ENCODE data around the gene OOEP.
"Not testable (repeated sequence)": the region's sequence is repeated elsewhere in the genome, so short reads cannot be mapped to it uniquely, and the experiment has no call there.

Gene OOEP

DNA sequence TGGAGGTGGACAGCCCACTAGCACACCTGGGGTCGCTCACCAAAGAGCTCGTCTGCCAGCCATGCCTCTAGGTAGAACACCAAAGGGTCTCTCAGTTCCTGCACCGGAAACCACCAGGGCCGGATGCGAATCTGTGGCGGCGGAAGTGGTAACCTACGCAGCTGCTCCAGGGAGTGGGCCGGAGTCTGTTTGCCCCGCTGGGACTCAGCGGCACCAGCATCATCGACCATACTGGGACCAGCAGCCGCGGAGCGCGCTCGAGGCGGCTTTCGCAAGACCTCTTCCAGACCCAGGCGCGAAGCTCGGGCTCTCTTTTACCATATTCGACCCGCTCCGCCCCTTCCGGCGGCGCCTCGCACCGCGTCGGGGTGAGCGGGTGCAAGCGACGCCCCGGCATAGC lies at the start of gene OOEP:
TSS of gene OOEP (minus strand) at position 335 of the 400 bp plus-strand sequence. CDS start at position 230, 105 bp downstream.
- DNase-seq = no peak

DNA sequence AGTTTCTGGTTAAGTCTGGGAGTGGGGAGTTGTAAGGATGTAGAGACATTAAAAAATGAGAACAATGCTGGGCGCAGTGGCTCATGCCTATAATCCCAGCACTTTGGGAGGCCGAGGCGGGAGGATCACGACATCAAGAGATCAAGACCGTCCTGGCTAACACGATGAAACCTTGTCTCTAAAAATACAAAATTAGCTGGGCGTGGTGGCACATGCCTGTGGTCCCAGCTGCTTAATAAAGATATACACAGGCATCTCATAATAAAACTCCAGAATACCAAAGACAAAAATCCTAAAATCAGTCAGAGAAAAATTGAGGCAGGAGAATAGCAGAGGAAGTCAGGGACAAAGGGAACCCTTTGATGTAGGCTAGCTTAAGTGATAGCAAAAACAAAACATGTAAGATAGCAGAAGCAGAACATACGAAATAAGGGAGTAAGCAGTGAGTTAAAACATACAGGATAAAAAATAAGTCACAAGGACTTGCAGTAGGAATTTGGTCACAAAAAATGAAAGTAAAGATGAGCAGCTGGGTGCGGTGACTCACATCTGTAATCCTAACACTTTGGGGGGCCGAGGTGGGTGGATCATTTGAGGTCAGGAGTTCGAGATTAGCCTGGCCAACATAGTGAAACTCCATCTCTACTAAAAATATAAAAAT lies 48.5 kb upstream of the OOEP start:
- DNase-seq = no peak

DNA sequence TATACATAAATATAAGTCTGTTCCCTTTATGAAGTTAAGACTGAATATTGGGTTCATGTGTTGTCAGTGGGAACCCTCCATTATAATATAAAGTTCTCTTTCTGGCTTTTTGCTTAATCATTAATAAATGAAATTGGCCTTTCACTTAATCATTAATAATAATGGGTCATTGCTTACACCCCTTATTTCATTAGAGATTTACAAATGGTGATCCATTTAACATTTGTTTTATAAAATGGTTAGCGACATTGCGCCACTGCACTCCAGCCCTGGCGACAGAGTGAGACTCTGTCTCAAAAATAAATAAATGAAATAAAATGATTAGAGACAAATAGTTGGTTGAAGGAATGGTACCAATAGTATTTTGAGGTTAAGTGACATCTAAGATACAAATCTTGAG lies 43.4 kb upstream of the OOEP start:
- DNase-seq = no peak

DNA sequence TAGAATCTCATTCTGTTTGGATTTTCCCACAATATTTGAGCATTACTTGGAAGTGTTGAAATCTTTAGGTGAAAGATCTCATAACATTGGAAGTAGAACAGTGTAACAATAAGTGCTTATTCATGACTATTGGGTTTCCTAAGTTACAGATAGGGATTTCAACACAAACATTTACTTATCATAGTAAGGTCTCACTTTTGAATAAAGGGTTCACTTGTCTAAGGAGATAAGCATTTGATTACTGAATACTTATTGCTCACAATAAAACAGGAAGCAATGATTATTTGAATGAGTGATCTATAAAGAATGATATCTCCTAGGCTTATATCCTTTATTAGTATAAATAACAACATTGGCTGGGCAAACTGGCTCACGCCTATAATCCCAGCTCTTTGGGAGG lies 39.7 kb upstream of the OOEP start:
- DNase-seq = no peak

DNA sequence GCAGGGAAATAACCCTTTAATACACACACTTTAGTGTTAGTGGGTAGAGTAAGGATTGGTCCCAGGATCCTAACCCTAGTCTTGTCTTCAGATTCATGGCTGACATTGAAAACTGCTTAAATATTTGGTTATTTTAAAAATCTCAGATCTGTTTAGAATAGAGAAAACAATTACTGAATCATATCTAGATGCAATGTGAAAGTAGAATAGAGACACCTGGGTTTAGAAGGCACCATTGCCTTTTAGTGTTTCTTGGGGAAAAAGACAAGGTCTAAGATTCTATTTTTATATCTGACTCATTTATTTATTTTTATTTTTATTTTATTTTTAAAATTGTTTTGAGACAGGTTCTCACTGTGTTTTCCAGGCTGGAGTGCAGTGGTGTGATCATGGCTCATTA lies 31.0 kb upstream of the OOEP start:
- DNase-seq = no peak

DNA sequence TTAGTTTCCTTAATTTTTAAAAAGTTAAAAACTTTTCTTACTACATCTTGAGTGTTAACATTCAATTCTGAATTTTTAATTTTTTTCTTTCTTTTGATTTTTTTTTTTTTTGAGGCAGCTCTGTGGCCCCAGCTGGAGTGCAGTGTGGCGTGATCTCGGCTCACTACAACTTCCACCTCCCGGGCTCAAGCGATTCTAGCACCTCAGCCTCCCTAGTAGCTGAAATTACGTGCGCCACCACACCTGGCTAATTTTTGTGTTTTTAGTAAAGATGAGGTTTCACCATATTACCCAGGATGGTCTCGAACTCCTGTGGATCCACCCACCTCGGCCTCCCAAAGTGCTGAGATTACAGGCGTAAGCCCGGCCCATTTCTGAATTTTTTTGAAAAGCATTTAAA lies 26.2 kb upstream of the OOEP start:
- no peak for DNase-seq

DNA sequence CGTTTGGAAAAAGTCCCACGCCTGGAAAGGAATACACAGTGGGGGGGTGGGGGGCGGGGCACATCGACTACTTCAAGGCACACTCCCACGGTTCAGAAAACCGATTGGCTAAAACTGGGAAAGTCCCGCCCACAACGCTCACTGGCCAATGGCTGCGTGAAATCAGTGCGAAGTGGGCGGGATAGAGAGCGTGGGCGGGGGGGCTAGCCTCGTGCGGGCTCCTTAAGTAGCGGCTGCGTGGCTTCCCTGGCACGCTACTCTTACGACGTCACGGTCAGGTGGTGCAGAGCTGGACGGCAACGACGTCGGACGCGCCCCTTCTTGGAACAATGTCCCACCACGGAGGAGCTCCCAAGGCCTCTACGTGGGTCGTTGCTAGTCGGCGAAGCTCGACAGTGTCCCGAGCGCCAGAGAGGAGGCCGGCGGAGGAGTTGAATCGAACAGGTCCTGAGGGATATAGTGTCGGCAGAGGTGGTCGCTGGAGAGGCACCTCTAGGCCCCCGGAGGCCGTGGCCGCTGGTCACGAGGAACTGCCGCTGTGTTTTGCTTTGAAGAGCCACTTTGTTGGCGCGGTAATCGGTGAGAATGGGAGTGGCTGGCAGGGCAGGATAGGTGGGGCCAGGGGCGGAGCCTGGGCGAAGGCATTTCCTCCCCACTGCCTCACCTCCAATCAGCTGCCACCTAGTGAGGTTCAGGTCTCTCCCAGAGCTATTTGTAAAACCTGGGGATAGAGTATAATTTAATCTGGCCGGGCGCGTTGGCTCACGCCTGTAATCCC lies 25.1 kb upstream of the OOEP start, which contains the start of gene DDX43:
TSS of gene DDX43 (plus strand) at position 252 of the 778 bp plus-strand sequence. CDS start at position 330, 78 bp downstream.
- DNase-seq = peak; percentile 28

DNA sequence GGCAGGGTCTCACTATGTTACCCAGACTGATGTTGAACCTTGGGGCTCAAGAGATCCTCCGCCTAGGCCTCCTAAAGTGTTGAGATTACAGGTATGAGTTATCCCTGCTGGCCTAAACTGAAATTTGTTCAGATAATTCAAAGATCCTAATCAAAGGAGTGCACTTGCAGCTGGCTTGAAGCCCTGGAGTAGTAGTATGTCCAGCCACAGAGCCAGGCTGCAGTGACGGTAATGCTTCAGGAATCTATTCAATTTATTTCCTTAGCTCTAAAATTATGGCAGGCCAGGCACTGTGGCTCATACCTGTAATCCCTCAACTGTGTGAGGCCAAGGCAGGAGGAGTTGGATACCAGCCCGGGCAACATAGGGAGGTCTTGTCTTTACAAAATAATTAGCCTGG lies 23.6 kb upstream of the OOEP start:
- DNase-seq = no peak

DNA sequence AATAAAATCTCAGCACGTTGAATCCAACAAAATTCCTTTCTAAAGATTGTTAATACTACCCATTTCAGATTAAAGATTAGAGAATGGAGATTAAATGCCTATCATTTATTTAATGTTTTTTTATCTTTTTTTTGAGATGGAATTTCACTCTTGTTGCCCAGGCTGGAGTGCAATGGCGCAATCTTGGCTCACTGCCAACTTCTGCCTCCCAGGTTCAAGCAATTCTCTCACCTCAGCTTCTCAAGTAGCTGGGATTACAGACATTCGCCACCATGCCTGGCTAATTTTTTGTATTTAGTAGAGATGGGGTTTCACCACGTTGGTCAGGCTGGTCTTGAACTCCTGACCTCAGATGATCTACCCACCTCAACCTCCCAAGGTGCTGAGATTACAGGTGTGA lies 22.5 kb upstream of the OOEP start:
- DNase-seq = not testable (repeated sequence)

DNA sequence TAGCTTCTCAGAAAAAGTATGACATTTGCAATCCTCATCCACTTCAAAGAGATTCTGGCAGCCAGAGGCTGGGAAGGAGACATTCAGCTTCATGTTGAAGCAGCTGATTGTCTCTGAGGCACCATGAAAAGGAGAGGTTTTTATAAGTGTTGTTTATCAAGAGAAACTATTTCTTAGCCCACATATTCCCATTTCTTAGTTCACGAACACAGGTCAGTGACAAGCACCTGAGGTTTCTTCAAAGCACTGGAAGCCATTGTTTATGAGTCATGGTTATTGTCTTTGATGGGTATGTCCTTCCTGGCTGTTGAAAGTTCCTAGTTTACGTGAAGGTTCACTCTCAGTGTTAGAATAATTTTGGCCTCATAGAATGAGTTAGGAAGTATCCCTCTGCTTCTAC lies 22.0 kb upstream of the OOEP start:
- no peak for DNase-seq

DNA sequence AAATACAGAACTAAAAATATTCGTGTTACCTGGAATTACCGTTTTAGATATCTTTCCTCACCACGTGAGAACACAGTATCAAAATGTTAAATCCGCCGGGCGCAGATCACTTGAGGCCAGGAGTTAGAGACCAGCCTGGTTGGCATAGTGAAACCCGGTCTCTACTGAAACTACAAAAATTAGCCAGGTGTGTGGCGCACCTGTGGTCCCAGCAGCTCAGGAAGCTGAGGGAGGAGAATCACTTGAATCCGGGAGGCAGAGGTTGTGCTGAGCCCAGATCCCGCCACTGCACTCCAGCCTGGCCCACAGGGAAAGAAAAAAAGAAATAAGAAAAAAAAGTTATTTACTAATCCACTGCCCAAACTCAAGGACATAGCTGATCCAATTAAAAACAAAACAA lies 20.2 kb upstream of the OOEP start:
- DNase-seq = no peak

DNA sequence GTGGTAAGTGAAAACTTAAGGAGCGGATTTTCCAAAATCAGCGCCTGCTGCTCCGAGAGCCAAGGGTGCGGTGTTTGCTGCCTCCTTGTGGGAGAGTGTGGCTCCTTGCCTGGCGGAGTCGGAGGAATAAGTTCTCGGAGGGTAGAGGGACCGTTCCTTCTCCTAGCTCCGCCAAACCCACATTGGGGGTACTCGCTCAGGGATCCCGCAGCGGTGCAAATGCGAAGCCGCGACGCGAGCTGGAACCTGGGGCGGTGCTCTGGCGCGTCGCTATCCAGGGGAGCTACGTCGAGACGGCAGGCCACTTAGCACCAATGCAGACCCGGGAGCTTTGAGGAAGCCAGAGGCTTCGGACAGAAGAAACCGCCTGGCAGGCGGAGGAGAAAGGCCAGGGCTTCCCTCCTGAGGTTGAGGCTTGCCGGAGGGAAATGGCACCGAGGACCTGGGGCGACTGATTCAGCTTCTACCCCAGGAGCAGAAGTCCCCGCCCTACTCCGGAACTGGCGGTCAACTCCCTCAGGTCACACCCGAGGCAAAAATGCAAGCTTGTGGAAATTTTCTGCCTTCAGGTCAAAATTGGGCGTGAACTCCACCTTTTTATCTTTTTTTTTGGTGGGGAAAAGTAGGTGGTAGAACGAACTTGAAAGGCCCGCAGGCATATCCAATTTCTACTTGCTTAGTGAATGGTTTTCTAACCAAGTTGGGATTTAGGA lies 19.3 kb upstream of the OOEP start:
- DNase-seq = peak; percentile 75

DNA sequence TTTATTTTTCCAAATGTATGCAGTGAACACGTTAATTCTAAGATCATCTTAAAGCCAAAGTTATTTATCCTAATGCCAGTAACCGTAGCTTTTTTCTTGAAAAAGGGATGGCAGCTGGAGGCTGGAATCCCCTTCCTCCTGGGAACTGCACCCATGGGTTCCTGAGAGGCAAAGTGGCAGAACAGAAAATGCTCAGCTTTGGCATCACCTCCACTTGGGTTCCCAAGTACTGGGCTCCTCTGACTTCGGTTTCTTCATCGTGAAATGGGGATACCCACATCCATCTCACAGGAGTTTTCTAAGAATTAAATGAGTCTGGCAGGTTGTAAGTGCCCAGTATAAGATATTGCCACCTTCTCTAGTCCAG lies 18.7 kb upstream of the OOEP start:
- DNase-seq = no peak

DNA sequence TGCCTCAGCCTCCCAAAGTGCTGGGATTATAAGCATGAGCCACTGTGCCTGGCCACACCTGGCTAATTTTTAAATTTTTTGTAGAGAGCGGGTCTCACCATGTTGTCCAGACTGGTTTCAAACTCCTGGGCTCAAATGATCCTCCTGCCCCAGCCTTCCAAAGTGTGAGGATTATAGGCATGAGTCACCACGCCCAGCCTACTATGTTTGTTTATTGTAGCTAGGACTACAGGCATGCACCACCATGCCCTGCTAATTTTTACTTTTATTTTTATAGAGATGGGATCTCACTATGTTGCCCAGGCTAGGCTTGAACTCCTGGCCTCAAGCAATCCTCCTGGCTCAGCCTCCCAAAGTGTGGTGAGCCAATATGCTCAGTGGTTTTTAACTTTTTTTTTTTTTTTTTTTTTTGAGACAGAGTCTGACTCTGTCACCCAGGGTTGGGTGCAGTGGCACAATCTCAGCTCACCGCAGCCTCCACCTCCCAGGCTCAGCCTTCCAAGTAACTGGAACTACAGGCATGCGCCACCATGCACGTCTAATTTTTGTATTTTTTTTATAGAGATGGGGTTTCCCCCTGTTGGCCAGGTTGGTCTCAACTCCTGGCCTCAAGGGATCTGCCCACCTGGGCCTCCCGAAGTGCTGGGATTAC lies 12.9 kb upstream of the OOEP start:
- DNase-seq = no peak

DNA sequence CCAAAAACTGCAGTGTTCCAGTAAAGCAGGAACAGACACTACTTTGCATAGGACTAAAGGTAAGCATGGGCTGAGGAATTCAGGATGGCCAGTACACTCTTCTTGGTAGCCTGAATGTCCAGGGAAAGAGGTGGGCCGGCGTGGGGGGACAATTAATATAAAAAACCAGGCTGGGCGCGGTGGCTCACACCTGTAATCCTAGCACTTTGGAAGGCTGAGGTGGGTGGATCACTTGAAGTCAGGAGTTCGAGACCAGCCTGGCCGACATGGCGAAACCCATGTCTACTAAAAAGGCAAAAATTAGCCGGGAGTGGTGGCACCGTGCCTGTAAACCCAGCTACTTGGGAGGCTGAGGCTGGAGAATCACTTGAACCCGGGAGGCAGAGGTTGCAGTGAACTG lies 11.8 kb upstream of the OOEP start:
- DNase-seq = not testable (repeated sequence)

DNA sequence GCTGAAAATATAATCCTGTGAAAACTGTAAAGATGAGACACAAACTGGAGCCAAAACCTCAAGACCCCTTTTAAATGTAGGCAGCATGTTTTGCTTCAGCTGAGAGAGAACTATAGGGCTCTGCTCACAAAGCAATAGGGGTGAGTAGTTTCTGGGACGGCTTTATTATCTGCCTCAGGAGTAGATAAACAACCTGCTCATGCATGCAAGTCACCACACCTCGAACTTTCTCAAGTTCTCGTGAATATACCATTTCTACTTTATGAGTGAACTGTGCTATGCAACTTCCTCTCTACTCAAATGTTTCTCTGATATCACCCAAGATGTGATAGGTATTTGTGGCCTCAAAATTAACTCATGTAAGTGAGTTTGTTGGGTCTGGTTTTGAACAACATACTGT lies 7.5 kb upstream of the OOEP start:
- DNase-seq = no peak

DNA sequence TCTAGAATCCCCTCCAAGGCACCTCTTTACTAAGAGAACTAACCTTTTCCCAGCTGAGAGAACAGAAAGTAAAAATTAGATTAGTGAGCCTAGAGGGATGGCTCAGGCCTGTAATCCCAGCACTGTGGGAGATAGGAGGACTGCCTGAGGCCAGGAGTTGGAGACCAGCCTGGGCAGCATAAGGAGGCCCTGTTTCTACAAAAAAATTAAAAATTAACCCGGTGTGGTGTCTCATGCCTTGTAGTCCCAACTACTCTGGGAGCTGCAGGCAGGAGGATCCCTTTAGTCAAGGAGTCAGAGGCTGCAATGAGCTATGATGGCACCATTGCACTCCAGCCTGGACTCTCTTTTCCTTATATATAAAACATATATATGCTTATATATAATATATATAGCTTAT lies 5.5 kb upstream of the OOEP start:
- no peak for DNase-seq

DNA sequence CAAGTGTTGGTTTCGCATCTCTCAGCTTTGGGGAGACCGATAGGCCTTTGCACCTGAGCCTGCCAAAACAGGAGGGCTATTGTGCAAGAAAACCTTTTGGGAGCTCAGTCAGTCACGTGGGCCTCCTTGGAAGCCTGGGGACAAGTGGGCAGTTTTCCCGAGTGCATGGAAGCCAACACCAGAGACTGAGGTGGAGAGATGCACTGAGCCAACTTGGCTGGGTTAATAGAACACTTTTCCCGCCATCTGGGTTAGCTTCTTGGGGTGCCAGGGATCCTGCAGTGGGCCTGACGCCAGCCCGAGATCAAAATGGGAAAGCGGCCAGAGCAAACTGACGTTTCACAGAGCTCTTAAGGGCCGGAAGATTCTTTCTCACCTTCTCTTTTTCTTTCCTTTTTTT lies 2.8 kb upstream of the OOEP start:
- DNase-seq = no peak

DNA sequence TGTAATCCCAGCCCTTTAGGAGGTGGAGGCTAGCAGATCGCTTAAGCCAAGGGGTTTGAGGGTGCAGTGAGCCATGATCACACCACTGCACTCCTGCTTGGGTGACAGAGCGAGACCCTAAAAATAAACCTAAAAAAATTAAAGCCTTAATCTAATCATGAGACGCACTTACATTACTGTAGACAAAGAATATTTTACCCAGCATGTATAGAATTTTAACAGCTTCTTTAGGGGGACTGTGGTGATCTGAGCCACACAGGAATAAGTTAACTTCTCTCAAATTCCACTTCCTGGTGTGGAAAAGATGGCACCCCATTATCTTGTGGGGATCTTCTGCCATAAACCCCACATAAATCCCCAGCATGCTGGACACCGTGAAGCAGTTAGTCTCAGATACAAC lies 2.3 kb upstream of the OOEP start:
- no peak for DNase-seq

DNA sequence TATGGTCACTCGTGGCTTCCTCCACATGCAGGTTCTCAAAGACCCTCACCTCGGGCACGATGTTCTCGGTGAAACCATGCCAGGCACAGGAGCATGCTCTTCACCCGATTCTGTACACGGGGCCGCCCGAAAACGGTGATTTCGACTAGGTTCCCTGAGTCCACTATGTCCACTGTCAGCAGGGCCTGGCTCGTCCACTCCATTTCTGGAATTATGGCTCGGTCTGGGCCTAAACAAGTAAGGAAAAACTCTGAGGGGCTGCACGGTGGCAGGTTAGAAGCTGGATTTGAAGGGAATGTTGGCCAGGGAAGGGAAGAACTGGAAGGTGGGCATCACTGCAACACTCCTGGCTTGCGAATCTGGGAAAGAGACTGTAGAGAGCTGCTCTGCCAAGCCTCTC lies 540 bp downstream of the OOEP start:
- DNase-seq = no peak

DNA sequence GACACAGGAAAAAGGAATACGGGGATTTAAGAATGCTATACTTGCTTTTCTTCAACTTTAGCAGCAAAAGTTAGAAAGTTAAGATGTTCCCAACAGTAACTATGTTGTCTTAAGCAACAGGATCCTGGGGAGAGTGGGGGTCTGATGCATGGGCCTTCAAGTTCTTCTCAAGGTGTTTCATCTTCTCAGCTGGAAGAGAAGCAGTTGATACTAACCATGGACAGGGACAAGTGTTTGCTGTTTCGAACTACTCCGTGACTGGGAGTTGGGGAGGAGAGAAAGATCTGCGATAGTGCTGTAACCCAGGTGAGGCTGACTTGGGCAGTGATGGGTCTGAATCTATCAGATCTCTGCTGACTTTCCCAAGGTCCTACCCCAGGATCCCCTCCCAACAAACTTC lies 1.0 kb downstream of the OOEP start:
- no peak for DNase-seq

DNA sequence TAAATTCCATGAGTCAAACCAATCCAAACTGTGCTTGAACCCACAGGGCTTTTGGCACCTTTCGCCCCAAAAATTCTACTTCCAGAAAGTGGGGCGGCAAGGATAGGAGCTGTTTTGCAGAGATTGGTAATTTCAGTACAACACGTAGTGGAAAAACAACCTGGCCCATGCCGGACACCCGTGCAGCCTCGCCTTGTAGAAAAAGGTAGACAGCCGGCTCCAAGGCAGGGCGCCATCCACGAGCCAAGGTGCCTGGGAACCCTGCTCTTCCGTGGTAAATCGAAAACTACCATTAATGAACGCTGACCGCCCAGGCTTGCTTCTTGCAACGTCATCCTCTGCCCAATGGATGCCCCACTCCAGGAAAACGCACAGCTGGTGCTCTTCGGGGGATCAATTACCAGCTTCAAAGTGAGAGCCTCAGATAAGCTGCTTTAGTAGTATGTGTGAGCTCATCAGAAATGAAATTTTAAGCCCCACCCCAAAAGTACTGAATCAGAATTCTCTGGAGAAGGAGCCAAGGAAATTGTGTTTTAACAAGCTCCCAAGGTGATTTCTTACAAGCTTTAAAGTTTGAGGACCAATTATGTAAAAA lies 1.8 kb downstream of the OOEP start:
- DNase-seq = no peak

DNA sequence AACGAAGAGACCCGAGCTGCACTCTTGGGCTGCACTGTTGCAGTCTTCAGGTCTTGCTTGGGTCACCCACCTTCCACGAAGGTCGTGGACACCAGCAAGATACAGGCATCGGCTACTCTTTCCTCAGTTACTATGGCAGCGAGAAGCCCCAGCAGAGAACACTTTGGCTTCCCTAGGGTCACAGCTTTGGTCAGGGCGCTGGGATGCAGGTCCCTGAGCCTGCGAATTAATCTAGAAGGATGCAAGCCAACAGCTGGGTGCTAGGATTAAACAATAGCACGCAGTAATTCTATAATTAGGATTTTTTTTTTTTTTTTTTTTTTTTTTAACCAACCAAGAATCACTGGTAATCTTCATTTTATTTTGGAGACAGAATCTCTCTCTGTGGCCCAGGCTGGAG lies 5.1 kb downstream of the OOEP start:
- no peak for DNase-seq

Data from activated CD4-positive, alpha-beta T cell treated with anti-CD3 and anti-CD28 coated beads, Interleukin-2, amount 50 U/mL, for 16 hours (primary cell).